Lower lobe of right lung (tissue), 2 donors: ENCODE data around the gene GRN. TPM values are rescaled to one million over a fixed set of nuclear protein-coding genes. Genes with fewer than 3 reads are reported as not detected.

Experiments
- ATAC-seq, 2 donors: fragments of 200-7000 bp; cut with Tn5 transposase; one replicate each; pipeline ENCODE4 v1.9.1; 2020 to 2022; ENCODE audit warnings: mild to moderate bottlenecking in 2 of 2, moderate library complexity in 2 of 2
- DNase-seq: peaks from one replicate; pipeline ENCODE4 v3.0.0-alpha.2; 2020
- H3K27ac ChIP-seq: fragments of 200-600 bp; one replicate; pipeline ENCODE4 v1.8.0; 2022
- H3K27me3 ChIP-seq: fragments of 200-600 bp; one replicate; pipeline ENCODE4 v1.8.0; 2022; ENCODE audit warnings: low read depth
- H3K36me3 ChIP-seq: fragments of 200-600 bp; one replicate; pipeline ENCODE4 v1.8.0; 2022; ENCODE audit warnings: mild to moderate bottlenecking
- H3K4me1 ChIP-seq: fragments of 200-600 bp; one replicate; pipeline ENCODE4 v1.8.0; 2022
- H3K4me3 ChIP-seq: fragments of 200-600 bp; one replicate; pipeline ENCODE4 v1.8.0; 2022; ENCODE audit warnings: mild to moderate bottlenecking
- H3K9me3 ChIP-seq: fragments of 200-600 bp; one replicate; pipeline ENCODE4 v1.8.0; 2022
- intact Hi-C: fragments of 100-400 bp; cut with DNase I; formaldehyde crosslinking; loops from one replicate; pipeline ENCODE4 v1.11.0; 2022
- total RNA-seq: library from RNA; stranded (reverse); fragmentation: NEBNext Ultra II Directional; extraction: Animal tissue kit (Norgen Biotek cat#: 25700); gene quantifications from one replicate; pipeline ENCODE4 v1.2.1, GENCODE V29; 2021
- TF ChIP-seq, protein P1 (sequence below): fragments of 200-600 bp; IDR thresholded peaks from one replicate; pipeline ENCODE4 v1.8.0; 2022; ENCODE audit warnings: antibody characterized with exemption, mild to moderate bottlenecking
- donor health status: DM: no; HTN: yes; CAD: no; lungs with severe emphysema.

The GRN gene
- total RNA-seq, 1 donor from 2014 or later = 1,241 TPM

- DNase-seq = no peak
- Histone ChIP-seq H3K4me3 (peak overlapping the region; percentile 99), H3K27me3 (no peaks in the 10 kb centered on the region), H3K9me3 (no peaks in the 10 kb centered on the region), H3K4me1 (peaks cover 30% of the 10 kb centered on the region), H3K36me3 (peaks cover 33% of the 10 kb centered on the region), H3K27ac (peak overlapping the region; percentile 91)
- TF ChIP-seq, protein P1, sequence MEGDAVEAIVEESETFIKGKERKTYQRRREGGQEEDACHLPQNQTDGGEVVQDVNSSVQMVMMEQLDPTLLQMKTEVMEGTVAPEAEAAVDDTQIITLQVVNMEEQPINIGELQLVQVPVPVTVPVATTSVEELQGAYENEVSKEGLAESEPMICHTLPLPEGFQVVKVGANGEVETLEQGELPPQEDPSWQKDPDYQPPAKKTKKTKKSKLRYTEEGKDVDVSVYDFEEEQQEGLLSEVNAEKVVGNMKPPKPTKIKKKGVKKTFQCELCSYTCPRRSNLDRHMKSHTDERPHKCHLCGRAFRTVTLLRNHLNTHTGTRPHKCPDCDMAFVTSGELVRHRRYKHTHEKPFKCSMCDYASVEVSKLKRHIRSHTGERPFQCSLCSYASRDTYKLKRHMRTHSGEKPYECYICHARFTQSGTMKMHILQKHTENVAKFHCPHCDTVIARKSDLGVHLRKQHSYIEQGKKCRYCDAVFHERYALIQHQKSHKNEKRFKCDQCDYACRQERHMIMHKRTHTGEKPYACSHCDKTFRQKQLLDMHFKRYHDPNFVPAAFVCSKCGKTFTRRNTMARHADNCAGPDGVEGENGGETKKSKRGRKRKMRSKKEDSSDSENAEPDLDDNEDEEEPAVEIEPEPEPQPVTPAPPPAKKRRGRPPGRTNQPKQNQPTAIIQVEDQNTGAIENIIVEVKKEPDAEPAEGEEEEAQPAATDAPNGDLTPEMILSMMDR = no peak
- ATAC-seq = no peak
- intact Hi-C loops = no loop called here
Measured at GRCh38 chr17:44323359-44324091, 21.6 kb upstream of the GRN start.

DNA sequence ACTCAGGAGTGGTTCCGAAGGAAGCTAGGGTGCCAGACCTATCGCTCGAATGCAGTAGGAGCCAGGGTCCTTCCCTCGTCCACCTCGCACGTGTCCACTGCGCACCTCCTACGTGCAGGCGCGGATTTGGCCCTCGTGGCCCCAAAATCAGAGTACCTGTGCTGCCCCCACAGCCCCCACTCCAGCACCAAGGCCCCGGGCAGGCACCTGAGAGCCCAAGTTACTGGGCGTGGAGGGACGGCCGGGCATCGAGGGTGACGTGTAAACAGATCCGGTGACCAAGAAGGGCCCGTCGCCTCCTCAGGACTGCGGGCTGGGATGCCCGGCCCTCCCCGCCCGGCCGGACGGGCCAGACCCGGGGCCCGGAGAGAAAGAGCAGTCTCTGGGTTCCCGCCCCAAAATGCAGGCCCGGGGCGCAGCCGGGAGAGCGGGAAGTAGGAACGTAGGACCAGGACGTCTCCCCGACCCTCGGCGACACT lies 21.0 kb upstream of the GRN start:
- TF ChIP-seq, protein P1 = no peak
- Histone ChIP-seq H3K9me3 (no peaks in the 10 kb centered on the region), H3K36me3 (peaks cover 32% of the 10 kb centered on the region), H3K4me1 (peaks cover 30% of the 10 kb centered on the region), H3K4me3 (peak overlapping the region; percentile 99), H3K27me3 (no peaks in the 10 kb centered on the region), H3K27ac (peak overlapping the region; percentile 91)
- DNase-seq = peak; percentile 63
- intact Hi-C loops = no loop called here
- ATAC-seq = peak; percentile 1 to 16

- Histone ChIP-seq H3K27me3 (no peaks in the 10 kb centered on the region), H3K27ac (peak within 1 kb of the TSS; percentile 91), H3K9me3 (no peaks in the 10 kb centered on the region), H3K4me1 (peaks cover 30% of the 10 kb centered on the region), H3K36me3 (peaks cover 26% of the 10 kb centered on the region), H3K4me3 (peak within 1 kb of the TSS; percentile 99)
- TF ChIP-seq, protein P1 = no peak
- DNase-seq = peak; percentile 96
- ATAC-seq = peak; percentile 93 to 96
- intact Hi-C loops = no loop called here
Measured at GRCh38 chr17:44324571-44325275, 20.4 kb upstream of the GRN start, which contains the start of gene SLC25A39. Gene SLC25A39 (minus strand): TSS chr17:44324823. CDS start chr17:44323562, 1,261 bp downstream.

GRCh38 chr17:44326861-44327444 lies 18.1 kb upstream of the GRN start:
- intact Hi-C loops = no loop called here
- Histone ChIP-seq H3K27ac (peak overlapping the region; percentile 13), H3K4me1 (peaks cover 41% of the 10 kb centered on the region)

More at GRCh38 chr17:44326861-44327444, 18.1 kb upstream of the GRN start:
- peak; percentile 86 to 92 for ATAC-seq
- no peaks in the 10 kb centered on the region for H3K27me3 ChIP-seq
- H3K4me3 ChIP-seq = peak overlapping the region; percentile 99
- DNase-seq = peak; percentile 98
- no peaks in the 10 kb centered on the region for H3K9me3 ChIP-seq
- H3K36me3 ChIP-seq = peaks cover 4% of the 10 kb centered on the region
- TF ChIP-seq, protein P1 = no peak
